ENCODE measurements around the gene COX7B2. TPM values are rescaled to one million over a fixed set of nuclear protein-coding genes. Genes with fewer than 3 reads are reported as not detected.

COX7B2 gene
- total RNA-seq, 1 donor from 2014 or later = not detected

DNA sequence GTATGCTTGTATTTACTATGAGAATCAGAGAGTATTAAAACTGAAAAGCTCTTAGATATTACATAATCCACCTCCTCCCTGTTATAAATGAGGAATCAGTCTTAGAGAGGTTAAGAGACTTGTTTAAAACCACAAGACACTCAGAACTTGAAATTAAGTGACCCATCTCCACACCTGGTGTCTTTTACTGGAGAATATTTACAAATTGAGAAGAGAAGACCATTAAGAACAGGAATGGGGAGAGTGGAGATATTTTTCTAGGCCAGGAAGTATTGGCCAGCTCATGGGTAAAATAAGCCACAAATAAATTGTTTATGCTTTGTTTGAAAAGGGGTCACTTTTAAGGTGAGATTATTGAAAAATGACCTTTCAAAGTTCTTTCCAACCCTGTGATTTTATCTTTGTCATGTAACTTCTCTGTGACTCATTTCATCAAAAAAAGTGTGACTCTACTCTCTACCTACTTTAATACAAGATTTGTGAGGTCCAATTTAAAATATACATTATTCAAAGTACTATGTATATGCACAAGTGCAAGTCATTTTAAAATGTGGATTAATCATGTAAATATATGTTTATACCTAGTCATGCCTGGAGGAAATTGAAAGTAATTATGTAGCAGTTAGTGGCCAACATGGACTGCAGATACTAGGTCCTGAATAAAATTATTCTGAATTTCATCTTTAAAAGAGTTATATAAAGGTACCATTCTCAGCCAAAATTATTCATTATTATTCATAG, 15.9 kb upstream of the COX7B2 start:
- TF ChIP-seq, protein P1, sequence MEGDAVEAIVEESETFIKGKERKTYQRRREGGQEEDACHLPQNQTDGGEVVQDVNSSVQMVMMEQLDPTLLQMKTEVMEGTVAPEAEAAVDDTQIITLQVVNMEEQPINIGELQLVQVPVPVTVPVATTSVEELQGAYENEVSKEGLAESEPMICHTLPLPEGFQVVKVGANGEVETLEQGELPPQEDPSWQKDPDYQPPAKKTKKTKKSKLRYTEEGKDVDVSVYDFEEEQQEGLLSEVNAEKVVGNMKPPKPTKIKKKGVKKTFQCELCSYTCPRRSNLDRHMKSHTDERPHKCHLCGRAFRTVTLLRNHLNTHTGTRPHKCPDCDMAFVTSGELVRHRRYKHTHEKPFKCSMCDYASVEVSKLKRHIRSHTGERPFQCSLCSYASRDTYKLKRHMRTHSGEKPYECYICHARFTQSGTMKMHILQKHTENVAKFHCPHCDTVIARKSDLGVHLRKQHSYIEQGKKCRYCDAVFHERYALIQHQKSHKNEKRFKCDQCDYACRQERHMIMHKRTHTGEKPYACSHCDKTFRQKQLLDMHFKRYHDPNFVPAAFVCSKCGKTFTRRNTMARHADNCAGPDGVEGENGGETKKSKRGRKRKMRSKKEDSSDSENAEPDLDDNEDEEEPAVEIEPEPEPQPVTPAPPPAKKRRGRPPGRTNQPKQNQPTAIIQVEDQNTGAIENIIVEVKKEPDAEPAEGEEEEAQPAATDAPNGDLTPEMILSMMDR (IDR thresholded peaks at IDR 0.05; ENCODE audit: unreplicated experiment) = no peak
- H3K36me3 Mint-ChIP-seq = no peaks in the 10 kb centered on the region
- no peak overlapping the region for H3K27ac Mint-ChIP-seq
- H3K4me3 Mint-ChIP-seq = no peak overlapping the region
- H3K9me3 Mint-ChIP-seq = no peaks in the 10 kb centered on the region
- peaks cover 12% of the 10 kb centered on the region for H3K4me1 Mint-ChIP-seq
- no peak for DNase-seq (ENCODE audit: low spot score in 2 of 2, unreplicated experiment in 2 of 2)
- H3K27me3 Mint-ChIP-seq (ENCODE audit: low read depth) = peaks cover 20% of the 10 kb centered on the region

DNA sequence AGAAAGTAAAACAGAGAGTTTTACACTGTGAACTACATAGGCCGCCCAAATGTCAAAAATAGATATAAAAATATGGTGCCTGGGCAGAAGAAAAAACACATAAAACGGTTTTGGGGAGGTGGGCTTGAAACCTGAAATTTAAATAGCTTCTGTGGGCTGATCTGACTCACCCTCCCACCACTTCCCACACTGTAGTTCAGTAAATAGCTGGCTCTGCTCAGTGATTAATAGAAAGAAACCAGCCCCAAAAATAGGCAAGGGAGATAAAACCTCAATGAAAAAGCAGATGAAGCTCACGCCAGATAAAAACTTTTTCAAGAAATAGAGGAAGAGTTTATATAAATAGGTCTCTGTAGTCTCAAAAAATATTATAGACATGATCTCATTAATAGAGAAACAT, 13.2 kb upstream of the COX7B2 start:
- peaks cover 13% of the 10 kb centered on the region for H3K27me3 Mint-ChIP-seq (ENCODE audit: low read depth)
- H3K27ac Mint-ChIP-seq = no peak overlapping the region
- H3K4me3 Mint-ChIP-seq = no peak overlapping the region
- peaks cover 11% of the 10 kb centered on the region for H3K4me1 Mint-ChIP-seq
- no peaks in the 10 kb centered on the region for H3K9me3 Mint-ChIP-seq
- H3K36me3 Mint-ChIP-seq = no peaks in the 10 kb centered on the region
- TF ChIP-seq, protein P1 (IDR thresholded peaks at IDR 0.05; ENCODE audit: unreplicated experiment) = no peak
- DNase-seq (ENCODE audit: low spot score in 2 of 2, unreplicated experiment in 2 of 2) = no peak

DNA sequence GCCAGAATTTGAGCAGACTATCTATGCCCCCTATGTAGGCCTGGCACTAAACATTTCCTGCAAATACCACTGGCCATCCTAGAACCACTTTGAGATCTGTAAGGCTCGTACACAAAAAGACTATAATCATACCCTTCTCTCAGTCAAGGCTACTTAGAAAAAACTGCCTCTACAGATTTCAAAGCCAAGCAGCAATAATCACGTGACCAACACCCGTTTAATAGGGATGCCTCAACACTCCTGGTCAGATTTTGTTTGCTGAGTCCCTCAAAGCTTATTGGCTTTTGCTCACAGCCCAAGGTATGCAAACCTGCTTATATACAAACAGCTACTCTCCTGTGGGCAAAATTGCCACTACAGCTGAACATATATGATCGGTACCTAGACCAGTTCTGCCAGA, 897 bp downstream of the COX7B2 start:
- no peak for DNase-seq (ENCODE audit: low spot score in 2 of 2, unreplicated experiment in 2 of 2)
- H3K9me3 Mint-ChIP-seq = peaks cover 3% of the 10 kb centered on the region
- no peak overlapping the region for H3K4me3 Mint-ChIP-seq
- TF ChIP-seq, protein P1 (IDR thresholded peaks at IDR 0.05; ENCODE audit: unreplicated experiment) = no peak
- H3K4me1 Mint-ChIP-seq = no peaks in the 10 kb centered on the region
- no peaks in the 10 kb centered on the region for H3K36me3 Mint-ChIP-seq
- H3K27ac Mint-ChIP-seq = no peak overlapping the region
- H3K27me3 Mint-ChIP-seq (ENCODE audit: low read depth) = peaks cover 2% of the 10 kb centered on the region

DNA sequence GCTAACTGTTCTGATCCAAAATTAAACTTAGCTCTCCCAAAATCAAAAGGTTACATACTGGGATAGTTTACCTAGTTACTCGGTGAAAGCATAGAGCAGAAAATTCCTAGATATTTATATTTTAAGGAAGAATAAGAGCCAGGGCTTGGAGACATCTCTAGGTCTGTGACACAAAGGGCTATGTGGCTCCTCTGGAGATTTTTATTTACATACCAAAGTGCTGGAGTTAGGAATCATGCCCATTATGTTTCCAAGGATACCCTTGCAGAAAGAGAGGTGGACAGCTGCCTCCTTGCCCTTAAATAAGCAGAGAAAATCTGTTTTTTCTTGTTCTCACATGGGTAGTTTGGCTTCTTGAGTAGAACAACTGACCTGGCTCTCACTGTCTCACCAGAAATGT, 9.0 kb downstream of the COX7B2 start:
- no peak for DNase-seq (ENCODE audit: low spot score in 2 of 2, unreplicated experiment in 2 of 2)
- H3K27ac Mint-ChIP-seq = no peak overlapping the region
- no peaks in the 10 kb centered on the region for H3K9me3 Mint-ChIP-seq
- TF ChIP-seq, protein P1 (IDR thresholded peaks at IDR 0.05; ENCODE audit: unreplicated experiment) = no peak
- H3K36me3 Mint-ChIP-seq = no peaks in the 10 kb centered on the region
- no peak overlapping the region for H3K4me3 Mint-ChIP-seq
- H3K27me3 Mint-ChIP-seq (ENCODE audit: low read depth) = peaks cover 6% of the 10 kb centered on the region
- H3K4me1 Mint-ChIP-seq = no peaks in the 10 kb centered on the region

DNA sequence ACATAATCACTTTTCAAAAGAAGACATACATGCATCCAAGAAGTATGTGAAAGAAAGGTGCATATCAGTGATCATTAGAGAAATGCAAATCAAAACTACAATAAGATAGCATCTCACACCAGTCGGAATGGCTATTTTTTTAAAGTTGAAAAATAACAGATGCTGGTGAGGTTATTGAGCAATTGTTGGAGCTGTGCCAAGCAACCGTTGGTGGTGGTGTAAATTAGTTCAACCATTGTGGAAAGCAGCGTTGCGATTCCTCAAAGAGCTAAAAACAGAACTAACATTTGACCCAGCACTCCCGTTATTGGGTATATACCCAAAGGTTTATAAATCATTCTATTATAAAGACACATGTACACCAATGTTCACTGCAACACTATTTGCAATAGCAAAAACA, 14.2 kb downstream of the COX7B2 start:
- H3K27ac Mint-ChIP-seq = no peak overlapping the region
- H3K4me3 Mint-ChIP-seq = no peak overlapping the region
- H3K36me3 Mint-ChIP-seq = no peaks in the 10 kb centered on the region
- H3K4me1 Mint-ChIP-seq = no peaks in the 10 kb centered on the region
- H3K9me3 Mint-ChIP-seq = no peaks in the 10 kb centered on the region
- no peak for DNase-seq (ENCODE audit: low spot score in 2 of 2, unreplicated experiment in 2 of 2)
- H3K27me3 Mint-ChIP-seq (ENCODE audit: low read depth) = peaks cover 19% of the 10 kb centered on the region
- TF ChIP-seq, protein P1 (IDR thresholded peaks at IDR 0.05; ENCODE audit: unreplicated experiment) = no peak

Data from mesothelial cell of epicardium (in vitro differentiated cells).